ENCODE results near the gene JPT2.

The JPT2 gene

DNA sequence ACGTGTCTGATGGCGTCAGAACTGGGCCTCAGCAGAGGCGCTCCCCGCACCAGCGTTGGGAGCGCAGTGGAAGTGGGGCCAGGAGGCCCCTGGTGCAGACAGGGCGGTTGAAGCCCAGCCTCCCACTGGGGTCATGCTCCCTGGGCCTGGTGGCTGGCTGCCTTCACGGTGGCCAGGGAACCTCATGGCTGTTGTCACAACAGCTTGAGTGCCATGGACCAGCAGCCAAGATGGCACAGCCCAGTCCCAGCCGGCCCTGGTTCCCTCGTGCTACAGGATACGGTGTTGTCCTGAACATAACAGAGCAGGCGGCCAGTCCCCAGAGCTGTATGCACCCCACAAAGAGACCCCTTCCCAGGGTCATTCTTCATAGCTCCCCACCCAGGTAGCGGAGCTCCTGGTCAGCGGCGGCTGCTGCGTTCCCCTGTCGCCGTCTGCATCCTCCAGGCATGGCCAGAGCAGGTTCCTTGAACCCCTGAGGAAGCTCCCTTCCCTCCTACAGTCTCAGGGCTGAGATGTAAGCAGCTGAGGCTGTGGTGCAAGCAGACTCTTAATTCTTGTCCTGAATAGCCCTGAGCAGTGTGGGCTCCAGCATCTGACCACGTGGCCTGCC lies 63.6 kb downstream of the JPT2 start:
- no peak overlapping the region for H3K4me3 ChIP-seq (ENCODE audit: control insufficient read depth, low read depth, low read length)
- no peak for DNase-seq (ENCODE audit: low read depth)
- TF ChIP-seq, protein P1, sequence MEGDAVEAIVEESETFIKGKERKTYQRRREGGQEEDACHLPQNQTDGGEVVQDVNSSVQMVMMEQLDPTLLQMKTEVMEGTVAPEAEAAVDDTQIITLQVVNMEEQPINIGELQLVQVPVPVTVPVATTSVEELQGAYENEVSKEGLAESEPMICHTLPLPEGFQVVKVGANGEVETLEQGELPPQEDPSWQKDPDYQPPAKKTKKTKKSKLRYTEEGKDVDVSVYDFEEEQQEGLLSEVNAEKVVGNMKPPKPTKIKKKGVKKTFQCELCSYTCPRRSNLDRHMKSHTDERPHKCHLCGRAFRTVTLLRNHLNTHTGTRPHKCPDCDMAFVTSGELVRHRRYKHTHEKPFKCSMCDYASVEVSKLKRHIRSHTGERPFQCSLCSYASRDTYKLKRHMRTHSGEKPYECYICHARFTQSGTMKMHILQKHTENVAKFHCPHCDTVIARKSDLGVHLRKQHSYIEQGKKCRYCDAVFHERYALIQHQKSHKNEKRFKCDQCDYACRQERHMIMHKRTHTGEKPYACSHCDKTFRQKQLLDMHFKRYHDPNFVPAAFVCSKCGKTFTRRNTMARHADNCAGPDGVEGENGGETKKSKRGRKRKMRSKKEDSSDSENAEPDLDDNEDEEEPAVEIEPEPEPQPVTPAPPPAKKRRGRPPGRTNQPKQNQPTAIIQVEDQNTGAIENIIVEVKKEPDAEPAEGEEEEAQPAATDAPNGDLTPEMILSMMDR (IDR thresholded peaks at IDR 0.05; ENCODE audit: control insufficient read depth, insufficient read depth, low read depth, low read length, missing control alignments) = no peak

DNA sequence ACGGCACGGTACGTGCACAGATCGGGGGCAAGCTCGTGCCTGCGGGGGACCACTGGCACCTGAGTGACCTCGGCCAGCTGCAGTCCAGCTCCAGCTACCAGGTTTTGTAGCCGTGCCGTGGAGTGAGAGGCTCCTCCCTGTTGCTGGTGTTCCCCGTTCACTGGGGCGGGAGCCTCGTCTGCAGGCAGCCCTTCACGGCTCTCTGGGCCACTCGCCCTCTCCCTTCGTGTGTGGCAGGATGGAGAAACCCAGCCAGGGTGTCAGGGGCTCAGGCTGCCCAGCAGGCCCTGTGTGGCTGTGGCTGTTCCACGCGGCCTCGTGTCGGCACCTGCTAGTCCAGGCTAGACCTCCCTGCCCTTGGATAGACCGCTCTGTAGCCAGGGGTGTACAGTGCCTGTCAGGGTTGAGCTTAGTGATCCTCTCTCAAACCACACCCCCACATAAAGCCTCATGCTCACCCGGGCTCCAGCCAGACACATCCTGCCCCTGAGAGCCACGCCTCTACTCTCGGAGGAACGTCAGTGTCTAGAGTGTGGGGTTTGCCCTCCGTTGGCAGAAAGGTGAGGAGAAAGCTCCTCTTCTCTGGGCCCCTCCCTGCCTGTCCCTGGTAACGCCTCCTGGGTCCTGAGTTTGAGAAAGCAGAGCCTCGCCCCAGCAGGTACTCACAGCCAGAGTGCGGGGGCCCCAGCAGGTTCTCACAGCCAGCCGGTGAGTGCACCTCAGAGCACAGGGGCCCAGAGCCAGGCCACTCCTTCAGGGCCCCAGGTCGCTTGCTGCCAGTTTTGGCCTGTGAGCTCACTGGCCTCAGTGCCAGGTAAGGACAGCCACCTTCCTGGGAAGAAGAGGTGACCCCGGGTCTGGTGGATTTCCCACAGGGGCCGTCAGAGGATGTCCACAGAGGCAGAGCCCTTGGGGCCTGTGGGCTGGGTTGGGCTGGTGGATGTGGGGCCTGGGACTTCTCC lies 65.6 kb downstream of the JPT2 start:
- TF ChIP-seq, protein P1 (IDR thresholded peaks at IDR 0.05; ENCODE audit: control insufficient read depth, insufficient read depth, low read depth, low read length, missing control alignments) = no peak
- H3K4me3 ChIP-seq (ENCODE audit: control insufficient read depth, low read depth, low read length) = no peak overlapping the region
- DNase-seq (ENCODE audit: low read depth) = no peak

- no peak overlapping the region for H3K4me3 ChIP-seq (ENCODE audit: control insufficient read depth, low read depth, low read length)
- no peak for DNase-seq (ENCODE audit: low read depth)
- TF ChIP-seq, protein P1 (IDR thresholded peaks at IDR 0.05; ENCODE audit: control insufficient read depth, insufficient read depth, low read depth, low read length, missing control alignments) = no peak
Observed at GRCh38 chr16:1744338-1744840, 66.3 kb downstream of the JPT2 start.

GRCh38 chr16:1745181-1745899 lies 67.3 kb downstream of the JPT2 start:
- H3K4me3 ChIP-seq (ENCODE audit: control insufficient read depth, low read depth, low read length) = no peak overlapping the region
- TF ChIP-seq, protein P1 (IDR thresholded peaks at IDR 0.05; ENCODE audit: control insufficient read depth, insufficient read depth, low read depth, low read length, missing control alignments) = no peak
- peak; percentile 29 for DNase-seq (ENCODE audit: low read depth)

- TF ChIP-seq, protein P1 (IDR thresholded peaks at IDR 0.05; ENCODE audit: control insufficient read depth, insufficient read depth, low read depth, low read length, missing control alignments) = no peak
- no peak for DNase-seq (ENCODE audit: low read depth)
- no peak overlapping the region for H3K4me3 ChIP-seq (ENCODE audit: control insufficient read depth, low read depth, low read length)
Observed at GRCh38 chr16:1745900-1746692, 68.0 kb downstream of the JPT2 start.
